Retinal pigment epithelial cell (primary cell): ENCODE results near the gene ADAMTS9.
A peak's percentile ranks its signal among the peaks of the same experiment; 100 is the strongest.

Experiments
- DNase-seq: peaks from one replicate; pipeline ENCODE4 v3.0.0-alpha.2; 2010; ENCODE audit warnings: low read depth
- H3K4me3 ChIP-seq: 2 replicates; pipeline ENCODE4 v1.5.1; 2011; ENCODE audit warnings: mild to moderate bottlenecking, low read length, control low read depth, moderate library complexity
- CTCF ChIP-seq: conservative IDR thresholded peaks from 2 replicates; pipeline ENCODE4 v1.5.1; 2011; ENCODE audit warnings: low read depth, low read length, control low read depth, inconsistent platforms

ADAMTS9 gene, protein sequence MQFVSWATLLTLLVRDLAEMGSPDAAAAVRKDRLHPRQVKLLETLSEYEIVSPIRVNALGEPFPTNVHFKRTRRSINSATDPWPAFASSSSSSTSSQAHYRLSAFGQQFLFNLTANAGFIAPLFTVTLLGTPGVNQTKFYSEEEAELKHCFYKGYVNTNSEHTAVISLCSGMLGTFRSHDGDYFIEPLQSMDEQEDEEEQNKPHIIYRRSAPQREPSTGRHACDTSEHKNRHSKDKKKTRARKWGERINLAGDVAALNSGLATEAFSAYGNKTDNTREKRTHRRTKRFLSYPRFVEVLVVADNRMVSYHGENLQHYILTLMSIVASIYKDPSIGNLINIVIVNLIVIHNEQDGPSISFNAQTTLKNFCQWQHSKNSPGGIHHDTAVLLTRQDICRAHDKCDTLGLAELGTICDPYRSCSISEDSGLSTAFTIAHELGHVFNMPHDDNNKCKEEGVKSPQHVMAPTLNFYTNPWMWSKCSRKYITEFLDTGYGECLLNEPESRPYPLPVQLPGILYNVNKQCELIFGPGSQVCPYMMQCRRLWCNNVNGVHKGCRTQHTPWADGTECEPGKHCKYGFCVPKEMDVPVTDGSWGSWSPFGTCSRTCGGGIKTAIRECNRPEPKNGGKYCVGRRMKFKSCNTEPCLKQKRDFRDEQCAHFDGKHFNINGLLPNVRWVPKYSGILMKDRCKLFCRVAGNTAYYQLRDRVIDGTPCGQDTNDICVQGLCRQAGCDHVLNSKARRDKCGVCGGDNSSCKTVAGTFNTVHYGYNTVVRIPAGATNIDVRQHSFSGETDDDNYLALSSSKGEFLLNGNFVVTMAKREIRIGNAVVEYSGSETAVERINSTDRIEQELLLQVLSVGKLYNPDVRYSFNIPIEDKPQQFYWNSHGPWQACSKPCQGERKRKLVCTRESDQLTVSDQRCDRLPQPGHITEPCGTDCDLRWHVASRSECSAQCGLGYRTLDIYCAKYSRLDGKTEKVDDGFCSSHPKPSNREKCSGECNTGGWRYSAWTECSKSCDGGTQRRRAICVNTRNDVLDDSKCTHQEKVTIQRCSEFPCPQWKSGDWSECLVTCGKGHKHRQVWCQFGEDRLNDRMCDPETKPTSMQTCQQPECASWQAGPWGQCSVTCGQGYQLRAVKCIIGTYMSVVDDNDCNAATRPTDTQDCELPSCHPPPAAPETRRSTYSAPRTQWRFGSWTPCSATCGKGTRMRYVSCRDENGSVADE (N-terminal part only)

DNA sequence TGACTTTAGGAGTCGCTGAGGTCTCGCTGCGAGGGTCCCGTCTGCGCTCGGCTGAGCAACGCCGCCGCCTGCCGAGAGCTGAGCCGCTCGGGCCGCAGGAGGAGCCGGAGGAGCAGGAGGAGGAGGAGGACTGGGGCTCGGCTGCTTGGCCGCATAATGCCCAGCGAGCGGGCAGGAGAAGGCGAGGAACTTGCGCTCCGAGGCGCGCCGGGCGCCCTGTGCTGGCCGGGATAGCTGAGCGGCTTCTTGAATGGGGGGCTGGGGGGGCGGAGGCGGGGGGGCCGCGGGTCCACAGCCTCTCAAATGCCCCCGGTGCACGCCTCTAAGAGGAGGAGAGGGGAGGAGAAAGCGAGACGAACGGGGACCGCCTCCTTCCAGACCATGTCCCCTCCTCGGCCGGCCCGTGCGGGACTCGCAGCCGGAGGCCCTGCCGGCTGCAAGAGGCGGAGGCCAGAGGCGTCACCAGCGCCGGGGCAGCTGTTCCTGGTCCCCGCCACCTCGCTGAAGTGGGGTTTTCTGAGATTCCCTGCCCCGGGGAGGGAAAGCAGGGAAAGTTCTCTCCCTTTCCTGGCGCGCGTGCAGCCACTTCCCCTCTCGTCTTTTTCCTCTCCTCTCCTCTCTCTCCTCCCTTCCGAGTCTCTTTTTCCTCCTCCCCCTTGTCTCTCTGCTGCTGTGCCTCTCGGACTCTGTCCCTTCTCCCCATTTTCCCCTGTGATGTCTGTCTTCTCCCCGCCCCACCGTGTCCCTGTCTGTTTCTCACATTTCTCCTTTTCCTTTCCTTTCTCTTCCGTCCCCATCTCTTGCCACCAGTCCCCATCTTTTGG is at the start of gene ADAMTS9:
Gene ADAMTS9, minus strand, starts transcription at position 220 of the 824 bp plus-strand sequence. CDS start 343 bp downstream, outside the sequence.
- H3K4me3 ChIP-seq: peak within 1 kb of the TSS; percentile 81
- TF ChIP-seq CTCF: peak; percentile 7
- DNase-seq: no peak

GRCh38 chr3:64732576-64732975 is 44.8 kb upstream of the ADAMTS9 start:
- no peak for DNase-seq
- TF ChIP-seq CTCF: no peak
- H3K4me3 ChIP-seq: no peak overlapping the region

GRCh38 chr3:64730681-64731080 is 42.9 kb upstream of the ADAMTS9 start:
- no peak overlapping the region for H3K4me3 ChIP-seq
- DNase-seq: no peak
- no peak for TF ChIP-seq CTCF

DNA sequence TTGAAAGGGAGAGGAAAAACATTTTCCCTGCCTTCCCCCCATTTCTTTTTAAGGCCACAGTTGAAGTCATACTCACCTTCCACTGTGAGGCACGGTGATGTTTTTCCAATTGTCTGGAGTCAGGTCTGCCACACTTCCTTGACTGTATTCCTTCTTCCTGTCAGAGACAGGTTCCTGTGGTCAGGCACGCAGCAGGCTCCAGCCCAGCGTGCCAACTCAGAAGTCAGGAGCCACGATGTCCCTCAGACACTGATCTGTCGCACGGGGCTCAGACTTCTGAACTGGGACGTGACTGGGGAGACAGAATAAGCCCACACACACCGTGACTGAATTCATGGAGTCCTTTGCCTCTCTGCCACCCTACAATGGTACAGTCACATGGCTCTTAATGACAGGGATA is 41.2 kb upstream of the ADAMTS9 start:
- TF ChIP-seq CTCF: no peak
- DNase-seq: no peak

DNA sequence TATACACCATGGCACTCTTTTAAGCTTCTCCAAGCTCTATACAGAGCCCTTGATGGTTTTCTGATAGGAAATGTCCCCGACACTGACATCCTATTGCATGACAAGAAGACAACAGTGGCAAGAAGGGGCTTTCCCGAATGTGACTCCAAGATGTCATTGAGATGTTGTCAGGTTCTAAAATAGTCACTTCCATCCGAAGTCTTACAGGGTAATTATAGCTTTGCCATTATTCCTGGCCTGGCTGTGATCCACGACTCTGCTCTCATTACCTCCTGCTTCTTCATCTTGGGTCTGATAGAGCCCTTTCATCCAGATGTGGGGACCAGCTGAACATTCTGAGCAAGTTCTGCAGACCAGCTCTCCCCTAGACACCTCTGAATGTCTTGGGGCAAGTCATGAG is 40.6 kb upstream of the ADAMTS9 start:
- no peak overlapping the region for H3K4me3 ChIP-seq
- no peak for DNase-seq
- no peak for TF ChIP-seq CTCF

More for the DNA sequence above, 41.2 kb upstream of the ADAMTS9 start:
- no peak overlapping the region for H3K4me3 ChIP-seq

GRCh38 chr3:64726414-64727090 is 38.8 kb upstream of the ADAMTS9 start:
- TF ChIP-seq CTCF: no peak
- H3K4me3 ChIP-seq: no peak overlapping the region
- no peak for DNase-seq
